OCI-LY7 (cell line): ENCODE measurements around the gene FABP1. TPM values are rescaled to one million over a fixed set of nuclear protein-coding genes. Genes with fewer than 3 reads are reported as not detected.

Source experiments
- BruUV-seq: library from RNA; stranded (reverse); fragments of 400-500 nt; replicated peaks from 2 replicates; lab custom pipeline; 2021; lab: Mats Ljungman, UMichigan
- CTCF ChIA-PET: fragments of 300-600 bp; sonication (Branson Sonifier 250); formaldehyde crosslinking; loops from one replicate; lab custom pipeline; 2022; ENCODE audit warnings: antibody characterized with exemption; ENCODE audit not compliant: unreplicated experiment; lab: Charles Lee
- POLR2A ChIA-PET: fragments of 300-600 bp; sonication (Branson Sonifier 250); formaldehyde crosslinking; loops from one replicate; lab custom pipeline; 2022; ENCODE audit warnings: antibody characterized with exemption; lab: Charles Lee
- DNase-seq: peaks from one replicate; pipeline ENCODE4 v3.0.0-alpha.2; 2015; ENCODE audit warnings: low spot score
- H2AFZ ChIP-seq: fragments of 200-600 bp; sonication (generic), shearing (Covaris generic); 2 replicates; pipeline ENCODE4 v1.6.1; 2014; ENCODE audit warnings: mild to moderate bottlenecking, antibody characterized with exemption, low read length, moderate library complexity
- H3K27ac ChIP-seq: fragments of 200-600 bp; sonication (generic); 2 replicates; pipeline ENCODE4 v1.5.1; 2014; ENCODE audit warnings: mixed run types, low read depth, mild to moderate bottlenecking, moderate library complexity, low read length, inconsistent platforms; ENCODE audit not compliant: poor library complexity, severe bottlenecking
- H3K36me3 ChIP-seq: fragments of 200-600 bp; sonication (generic); 2 replicates; pipeline ENCODE4 v1.6.1; 2014; ENCODE audit warnings: mild to moderate bottlenecking, antibody characterized with exemption, low read length, moderate library complexity, mixed read lengths; ENCODE audit not compliant: insufficient read depth
- H3K4me1 ChIP-seq: fragments of 200-600 bp; sonication (generic); 2 replicates; pipeline ENCODE4 v1.5.1; 2014; ENCODE audit warnings: mild to moderate bottlenecking, low read length; ENCODE audit not compliant: insufficient read depth, poor library complexity, severe bottlenecking
- H3K4me2 ChIP-seq: fragments of 200-600 bp; sonication (generic); 2 replicates; pipeline ENCODE4 v1.6.1; 2014; ENCODE audit warnings: mild to moderate bottlenecking, low read length
- H3K4me3 ChIP-seq: fragments of 200-600 bp; sonication (generic); 2 replicates; pipeline ENCODE4 v1.5.1; 2014; ENCODE audit warnings: mild to moderate bottlenecking, low read depth, low read length; ENCODE audit not compliant: poor library complexity, severe bottlenecking
- H3K79me2 ChIP-seq: fragments of 200-600 bp; sonication (generic); 2 replicates; pipeline ENCODE4 v1.6.1; 2016; ENCODE audit warnings: low read depth, mild to moderate bottlenecking, low read length, moderate library complexity, mixed read lengths; ENCODE audit not compliant: insufficient read depth
- H3K9me2 ChIP-seq: fragments of 200-600 bp; sonication (generic); 2 replicates; pipeline ENCODE4 v1.6.1; 2016; ENCODE audit warnings: mild to moderate bottlenecking, low read length, mixed read lengths; ENCODE audit not compliant: insufficient read depth
- H3K9me3 ChIP-seq: fragments of 200-600 bp; sonication (generic); 2 replicates; pipeline ENCODE4 v1.6.1; 2014; ENCODE audit warnings: mild to moderate bottlenecking, mixed run types, low read length, mixed read lengths
- H4K20me1 ChIP-seq: fragments of 200-600 bp; sonication (generic); 2 replicates; pipeline ENCODE4 v1.6.1; 2014; ENCODE audit warnings: mild to moderate bottlenecking, antibody characterized with exemption, low read length, moderate library complexity, mixed read lengths; ENCODE audit not compliant: insufficient read depth
- EZH2phosphoT487 ChIP-seq: fragments of 200-600 bp; sonication (generic); IDR thresholded peaks from 2 replicates; pipeline ENCODE4 v1.6.1; 2018; ENCODE audit warnings: low read depth, borderline replicate concordance, mild to moderate bottlenecking, mixed run types, antibody characterized with exemption, low read length, moderate library complexity, mixed read lengths
- intact Hi-C: fragments of 100-400 bp; cut with micrococcal nuclease; formaldehyde crosslinking; loops from one replicate; pipeline ENCODE4 v1.10.0; 2022; ENCODE audit not compliant: unreplicated experiment
- total RNA-seq, 2 experiments: library from RNA; depleted of rRNA in 1 of 2; stranded (reverse); fragments of >200 nt in 1 of 2; shearing (Covaris generic) in 1 of 2; gene quantifications; 2 replicates each; pipeline ENCODE4 v1.2.3, GENCODE V29; 2014 to 2022
- TF ChIP-seq, protein P1 (sequence below): fragments of 200-600 bp; sonication (generic); conservative IDR thresholded peaks from 2 replicates; pipeline ENCODE4 v1.5.1; 2014; ENCODE audit warnings: mild to moderate bottlenecking, antibody characterized with exemption, low read length, moderate library complexity, mixed read lengths

FABP1 gene
- total RNA-seq, 2 experiments from 2014 or later = not detected

DNA sequence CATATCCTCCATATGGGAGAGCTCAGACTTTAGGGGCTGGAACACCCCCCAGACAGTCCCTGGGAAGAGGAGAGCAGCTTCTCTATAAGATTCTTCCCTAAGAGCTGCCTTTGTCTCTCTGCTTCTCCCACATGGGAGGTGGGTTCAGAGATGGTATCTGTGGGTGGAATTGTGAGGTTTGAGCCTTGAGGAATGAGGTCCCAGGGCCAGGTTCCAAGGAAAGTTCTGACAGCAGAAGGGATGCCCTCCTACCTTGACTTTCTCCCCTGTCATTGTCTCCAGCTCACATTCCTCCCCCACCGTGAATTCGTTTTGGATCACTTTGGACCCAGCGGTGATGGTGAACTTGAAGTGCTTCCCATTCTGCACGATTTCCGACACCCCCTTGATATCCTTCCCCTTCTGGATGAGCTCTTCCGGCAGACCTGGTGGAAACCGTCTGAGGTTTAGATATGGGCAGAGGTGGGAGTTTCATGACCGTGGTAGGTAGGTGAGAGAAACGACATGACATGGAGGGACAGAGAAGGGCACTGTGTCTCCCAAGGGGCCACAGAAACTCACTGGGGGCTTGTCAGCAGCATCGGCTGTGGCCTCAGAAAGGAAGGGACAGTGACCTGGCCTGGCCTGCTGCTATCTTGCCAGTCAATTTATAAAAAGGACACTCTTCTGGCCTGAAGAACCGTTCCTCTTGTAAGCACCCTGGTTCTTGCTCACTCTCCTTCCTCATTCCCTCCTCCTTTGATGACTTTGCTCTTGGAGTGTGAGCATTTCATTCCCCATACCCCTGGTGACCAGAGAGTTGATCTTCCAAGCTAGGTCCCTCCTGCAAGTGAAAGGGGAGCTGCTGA lies 1.7 kb downstream of the FABP1 start:
- H3K9me2 ChIP-seq = no peaks in the 10 kb centered on the region
- ChIA-PET POLR2A (no interaction called here), CTCF (no interaction called here)
- no peak overlapping the region for H3K27ac ChIP-seq
- DNase-seq = no peak
- H4K20me1 ChIP-seq = no peaks in the 10 kb centered on the region
- H3K4me3 ChIP-seq = no peak overlapping the region
- no peaks in the 10 kb centered on the region for H3K79me2 ChIP-seq
- intact Hi-C loops = no loop called here
- H2AFZ ChIP-seq = no peak overlapping the region
- H3K9me3 ChIP-seq = no peaks in the 10 kb centered on the region
- H3K4me1 ChIP-seq = no peaks in the 10 kb centered on the region
- BruUV-seq = no TSS peak
- TF ChIP-seq EZH2phosphoT487 = no peak
- TF ChIP-seq, protein P1, sequence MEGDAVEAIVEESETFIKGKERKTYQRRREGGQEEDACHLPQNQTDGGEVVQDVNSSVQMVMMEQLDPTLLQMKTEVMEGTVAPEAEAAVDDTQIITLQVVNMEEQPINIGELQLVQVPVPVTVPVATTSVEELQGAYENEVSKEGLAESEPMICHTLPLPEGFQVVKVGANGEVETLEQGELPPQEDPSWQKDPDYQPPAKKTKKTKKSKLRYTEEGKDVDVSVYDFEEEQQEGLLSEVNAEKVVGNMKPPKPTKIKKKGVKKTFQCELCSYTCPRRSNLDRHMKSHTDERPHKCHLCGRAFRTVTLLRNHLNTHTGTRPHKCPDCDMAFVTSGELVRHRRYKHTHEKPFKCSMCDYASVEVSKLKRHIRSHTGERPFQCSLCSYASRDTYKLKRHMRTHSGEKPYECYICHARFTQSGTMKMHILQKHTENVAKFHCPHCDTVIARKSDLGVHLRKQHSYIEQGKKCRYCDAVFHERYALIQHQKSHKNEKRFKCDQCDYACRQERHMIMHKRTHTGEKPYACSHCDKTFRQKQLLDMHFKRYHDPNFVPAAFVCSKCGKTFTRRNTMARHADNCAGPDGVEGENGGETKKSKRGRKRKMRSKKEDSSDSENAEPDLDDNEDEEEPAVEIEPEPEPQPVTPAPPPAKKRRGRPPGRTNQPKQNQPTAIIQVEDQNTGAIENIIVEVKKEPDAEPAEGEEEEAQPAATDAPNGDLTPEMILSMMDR = no peak
- no peak overlapping the region for H3K4me2 ChIP-seq
- no peaks in the 10 kb centered on the region for H3K36me3 ChIP-seq

DNA sequence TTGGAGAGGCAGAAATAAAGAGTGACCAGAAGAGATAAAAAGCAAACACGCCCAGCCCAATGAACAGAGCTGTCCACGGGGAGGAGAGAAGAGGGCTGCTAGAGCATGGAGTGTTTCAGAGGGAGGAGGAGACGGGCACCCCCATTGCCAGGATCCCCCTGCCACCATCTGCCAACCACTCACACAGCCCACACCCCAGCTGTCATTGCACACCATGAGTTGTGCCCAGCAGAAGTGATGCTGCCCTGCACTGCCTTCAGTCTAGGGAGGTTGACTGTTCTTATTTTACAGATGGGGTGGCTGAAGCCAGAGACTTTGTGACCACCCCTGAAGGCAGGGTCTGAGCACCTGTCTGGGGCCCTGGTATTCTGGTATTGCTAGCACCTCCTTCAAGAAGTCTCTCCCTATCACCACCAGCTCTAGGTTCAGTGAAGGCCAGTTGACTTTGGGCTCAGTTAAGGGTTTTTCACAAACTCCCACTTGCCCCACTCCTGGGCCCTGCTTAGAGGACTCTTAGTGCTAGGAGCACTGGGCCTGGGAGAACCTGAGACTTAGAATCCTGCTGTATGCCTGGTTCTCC lies 2.4 kb downstream of the FABP1 start:
- CTCF ChIA-PET = no interaction called here
- POLR2A ChIA-PET = no interaction called here
- H3K79me2 ChIP-seq = no peaks in the 10 kb centered on the region
- H3K36me3 ChIP-seq = no peaks in the 10 kb centered on the region
- no peak for DNase-seq
- H3K4me1 ChIP-seq = no peaks in the 10 kb centered on the region
- no peaks in the 10 kb centered on the region for H3K9me3 ChIP-seq
- intact Hi-C loops = no loop called here
- no peak overlapping the region for H3K27ac ChIP-seq
- no peaks in the 10 kb centered on the region for H4K20me1 ChIP-seq
- no peaks in the 10 kb centered on the region for H3K9me2 ChIP-seq
- H3K4me3 ChIP-seq = no peak overlapping the region
- H3K4me2 ChIP-seq = no peak overlapping the region
- H2AFZ ChIP-seq = no peak overlapping the region
- no TSS peak for BruUV-seq
- TF ChIP-seq, protein P1 = no peak
- no peak for TF ChIP-seq EZH2phosphoT487
